ENCODE data around the gene BUB3. TPM values are rescaled to one million over a fixed set of nuclear protein-coding genes. Genes with fewer than 3 reads are reported as not detected.

The BUB3 gene
- total and polyA plus RNA-seq, 2 experiments from 2014 or later, result 158 to 170 TPM

GRCh38 chr10:123212640-123213039 lies 58.4 kb downstream of the BUB3 start:
- H3K79me2 ChIP-seq (ENCODE audit: insufficient read depth), result no peaks in the 10 kb centered on the region
- no peak overlapping the region for H3K9ac ChIP-seq
- in situ Hi-C loops (cut with MboI), result no loop called here
- H3K9me3 ChIP-seq (ENCODE audit: low read depth), result peaks cover 4% of the 10 kb centered on the region
- H3F3A ChIP-seq (ENCODE audit: insufficient read depth), result no peaks in the 10 kb centered on the region
- H3K4me2 ChIP-seq (ENCODE audit: unreplicated experiment), result no peak overlapping the region
- no peaks in the 10 kb centered on the region for H4K20me1 ChIP-seq (ENCODE audit: insufficient read depth)
- no peaks in the 10 kb centered on the region for H3K9me2 ChIP-seq (ENCODE audit: insufficient read depth)
- H3K4me3 ChIP-seq, result no peak overlapping the region
- 88 to 91% methylated on average over 6 of the region's 6 CpGs for WGBS, 2 experiments (ENCODE audit: low coverage in 1 of 2, low lambda C conversion rate in 2 of 2, missing lambda C conversion rate in 2 of 2)
- H2AFZ ChIP-seq, result no peak overlapping the region
- no peaks in the 10 kb centered on the region for H3K27me3 ChIP-seq (replicated peaks; ENCODE audit: insufficient read depth)
- no peak overlapping the region for H3K27ac ChIP-seq
- TF ChIP-seq EZH2phosphoT487 (IDR thresholded peaks at IDR 0.05; ENCODE audit: insufficient read depth, low read depth) (no peak), EZH2 (IDR thresholded peaks at IDR 0.05; ENCODE audit: insufficient read depth, poor library complexity, severe bottlenecking) (no peak)
- no peaks in the 10 kb centered on the region for H3K4me1 ChIP-seq (ENCODE audit: insufficient read depth)
- DNase-seq, result no peak
- no peaks in the 10 kb centered on the region for H3K36me3 ChIP-seq (ENCODE audit: low read depth)

- H2AFZ ChIP-seq, result no peak overlapping the region
Observed at GRCh38 chr10:123213192-123213591, 59.0 kb downstream of the BUB3 start.

More at GRCh38 chr10:123213192-123213591, 59.0 kb downstream of the BUB3 start:
- in situ Hi-C loops (cut with MboI), result no loop called here
- DNase-seq, result no peak
- H3K36me3 ChIP-seq (ENCODE audit: low read depth), result no peaks in the 10 kb centered on the region
- H3K9me2 ChIP-seq (ENCODE audit: insufficient read depth), result no peaks in the 10 kb centered on the region
- H3K4me3 ChIP-seq, result no peak overlapping the region
- no peaks in the 10 kb centered on the region for H3K27me3 ChIP-seq (replicated peaks; ENCODE audit: insufficient read depth)
- H3K4me2 ChIP-seq (ENCODE audit: unreplicated experiment), result no peak overlapping the region
- H3F3A ChIP-seq (ENCODE audit: insufficient read depth), result no peaks in the 10 kb centered on the region
- H4K20me1 ChIP-seq (ENCODE audit: insufficient read depth), result no peaks in the 10 kb centered on the region
- no peaks in the 10 kb centered on the region for H3K4me1 ChIP-seq (ENCODE audit: insufficient read depth)
- no peaks in the 10 kb centered on the region for H3K79me2 ChIP-seq (ENCODE audit: insufficient read depth)
- no peak overlapping the region for H3K9ac ChIP-seq
- H3K27ac ChIP-seq, result no peak overlapping the region
- no peaks in the 10 kb centered on the region for H3K9me3 ChIP-seq (ENCODE audit: low read depth)
- TF ChIP-seq EZH2phosphoT487 (IDR thresholded peaks at IDR 0.05; ENCODE audit: insufficient read depth, low read depth) (no peak), EZH2 (IDR thresholded peaks at IDR 0.05; ENCODE audit: insufficient read depth, poor library complexity, severe bottlenecking) (no peak)
- WGBS, 2 experiments (ENCODE audit: low coverage in 1 of 2, low lambda C conversion rate in 2 of 2, missing lambda C conversion rate in 2 of 2), result 65 to 88% methylated on average over 5 of the region's 5 CpGs

Other genes with a start within 250 kb of the BUB3 start
- gene FAM24A, start 243.8 kb upstream of the BUB3 start, total RNA-seq (2014; rRNA removed; shearing (Covaris generic)), result not detected in 2 replicates
- gene FAM24A, start 243.8 kb upstream of the BUB3 start, polyA plus RNA-seq (2016; fragmentation: Nextera tagmentation; extraction: Ambion mirVana), result not detected in 2 replicates
- 8.8 and 15.0 TPM in 2 replicates for gene C10orf88, start 200.2 kb upstream of the BUB3 start, total RNA-seq (2014; rRNA removed; shearing (Covaris generic))
- gene C10orf88, start 200.2 kb upstream of the BUB3 start, polyA plus RNA-seq (2016; fragmentation: Nextera tagmentation; extraction: Ambion mirVana), result 12.0 and 12.5 TPM in 2 replicates
- gene PSTK, start 174.0 kb upstream of the BUB3 start, total RNA-seq (2014; rRNA removed; shearing (Covaris generic)), result 1.4 and 4.9 TPM in 2 replicates
- gene PSTK, start 174.0 kb upstream of the BUB3 start, polyA plus RNA-seq (2016; fragmentation: Nextera tagmentation; extraction: Ambion mirVana), result 7.0 and 7.1 TPM in 2 replicates
- gene IKZF5, start 145.6 kb upstream of the BUB3 start, total RNA-seq (2014; rRNA removed; shearing (Covaris generic)), result 2.7 and 4.2 TPM in 2 replicates
- 9.0 and 10.1 TPM in 2 replicates for gene IKZF5, start 145.6 kb upstream of the BUB3 start, polyA plus RNA-seq (2016; fragmentation: Nextera tagmentation; extraction: Ambion mirVana)
- 3.7 and 3.9 TPM in 2 replicates for gene ACADSB, start 145.4 kb upstream of the BUB3 start, total RNA-seq (2014; rRNA removed; shearing (Covaris generic))
- 8.2 and 10.5 TPM in 2 replicates for gene ACADSB, start 145.4 kb upstream of the BUB3 start, polyA plus RNA-seq (2016; fragmentation: Nextera tagmentation; extraction: Ambion mirVana)
- not detected in 2 replicates for gene HMX3, start 18.4 kb upstream of the BUB3 start, total RNA-seq (2014; rRNA removed; shearing (Covaris generic))
- not detected in 2 replicates for gene HMX3, start 18.4 kb upstream of the BUB3 start, polyA plus RNA-seq (2016; fragmentation: Nextera tagmentation; extraction: Ambion mirVana)
- not detected in 2 replicates for gene HMX2, start 6.3 kb upstream of the BUB3 start, total RNA-seq (2014; rRNA removed; shearing (Covaris generic))
- not detected in 2 replicates for gene HMX2, start 6.3 kb upstream of the BUB3 start, polyA plus RNA-seq (2016; fragmentation: Nextera tagmentation; extraction: Ambion mirVana)